ENCODE measurements around the gene KIZ.

Gene KIZ

GRCh38 chr20:21180248-21180647, 54.4 kb downstream of the KIZ start:
- H2AK5ac ChIP-seq (ENCODE audit: low read length, severe bottlenecking): no peak overlapping the region
- no peak overlapping the region for H3K18ac ChIP-seq (ENCODE audit: low read depth in 1 of 2, low read length in 2 of 2)
- H2AFZ ChIP-seq (ENCODE audit: low read depth, low read length): no peak overlapping the region
- 67% methylated on average over 5 of the region's 6 CpGs for WGBS
- H3K14ac ChIP-seq (ENCODE audit: low read length in 2 of 2): no peak overlapping the region
- H3K79me1 ChIP-seq (replicated peaks; ENCODE audit: low read length, poor library complexity, severe bottlenecking): peaks cover 6% of the 10 kb centered on the region
- no peak overlapping the region for H4K8ac ChIP-seq (ENCODE audit: low read length)
- H3K4ac ChIP-seq (ENCODE audit: low read depth in 1 of 2, low read length in 2 of 2): no peak overlapping the region
- H2BK12ac ChIP-seq (ENCODE audit: low read length in 2 of 2): peak overlapping the region in 1 of 2 experiments; percentile 39
- H3K27ac ChIP-seq (ENCODE audit: low read length, poor library complexity, severe bottlenecking): no peak overlapping the region
- H3K4me3 ChIP-seq (ENCODE audit: insufficient read depth in 1 of 2, low read depth in 1 of 2, low read length in 2 of 2): no peak overlapping the region
- H3K9me3 ChIP-seq (ENCODE audit: control insufficient read depth, low read length): peaks cover 14% of the 10 kb centered on the region
- no peak overlapping the region for H3K4me2 ChIP-seq (ENCODE audit: low read length, poor library complexity, severe bottlenecking)
- no peak overlapping the region for H4K91ac ChIP-seq (ENCODE audit: low read length)
- DNase-seq: no peak
- no peaks in the 10 kb centered on the region for H3K36me3 ChIP-seq (ENCODE audit: control insufficient read depth in 1 of 2, insufficient read depth in 2 of 2, low read depth in 1 of 2, low read length in 2 of 2)
- peaks cover 6% of the 10 kb centered on the region for H3K4me1 ChIP-seq (ENCODE audit: control insufficient read depth, insufficient read depth, low read depth, low read length)
- H2BK5ac ChIP-seq (ENCODE audit: low read depth, low read length, poor library complexity, severe bottlenecking): no peak overlapping the region
- no peak overlapping the region for H2BK15ac ChIP-seq (ENCODE audit: low read depth, poor library complexity, severe bottlenecking)
- no peaks in the 10 kb centered on the region for H3K27me3 ChIP-seq (ENCODE audit: control insufficient read depth in 1 of 2, insufficient read depth in 1 of 2, low read length in 2 of 2)
- H3K23ac ChIP-seq (ENCODE audit: low read length in 2 of 2): no peak overlapping the region
- H2BK120ac ChIP-seq (ENCODE audit: low read depth, low read length): no peak overlapping the region
- H3K9ac ChIP-seq (ENCODE audit: low read length): peak overlapping the region; percentile 76

- H2AFZ ChIP-seq (ENCODE audit: low read depth, low read length): no peak overlapping the region
- H3K23ac ChIP-seq (ENCODE audit: low read length in 2 of 2): no peak overlapping the region
- H2BK5ac ChIP-seq (ENCODE audit: low read depth, low read length, poor library complexity, severe bottlenecking): no peak overlapping the region
- H4K8ac ChIP-seq (ENCODE audit: low read length): no peak overlapping the region
- H2BK15ac ChIP-seq (ENCODE audit: low read depth, poor library complexity, severe bottlenecking): no peak overlapping the region
- peaks cover 6% of the 10 kb centered on the region for H3K4me1 ChIP-seq (ENCODE audit: control insufficient read depth, insufficient read depth, low read depth, low read length)
- H3K18ac ChIP-seq (ENCODE audit: low read depth in 1 of 2, low read length in 2 of 2): no peak overlapping the region
- no peak overlapping the region for H2AK5ac ChIP-seq (ENCODE audit: low read length, severe bottlenecking)
- H3K79me1 ChIP-seq (replicated peaks; ENCODE audit: low read length, poor library complexity, severe bottlenecking): peaks cover 6% of the 10 kb centered on the region
- no peaks in the 10 kb centered on the region for H3K27me3 ChIP-seq (ENCODE audit: control insufficient read depth in 1 of 2, insufficient read depth in 1 of 2, low read length in 2 of 2)
- H3K9me3 ChIP-seq (ENCODE audit: control insufficient read depth, low read length): peaks cover 14% of the 10 kb centered on the region
- no peak overlapping the region for H3K27ac ChIP-seq (ENCODE audit: low read length, poor library complexity, severe bottlenecking)
- no peak overlapping the region for H3K9ac ChIP-seq (ENCODE audit: low read length)
- H3K36me3 ChIP-seq (ENCODE audit: control insufficient read depth in 1 of 2, insufficient read depth in 2 of 2, low read depth in 1 of 2, low read length in 2 of 2): no peaks in the 10 kb centered on the region
- WGBS: 89% methylated on average over 2 of the region's 3 CpGs
- H3K4ac ChIP-seq (ENCODE audit: low read depth in 1 of 2, low read length in 2 of 2): no peak overlapping the region
- H4K91ac ChIP-seq (ENCODE audit: low read length): no peak overlapping the region
- no peak overlapping the region for H3K4me2 ChIP-seq (ENCODE audit: low read length, poor library complexity, severe bottlenecking)
- DNase-seq: no peak
- no peak overlapping the region for H2BK120ac ChIP-seq (ENCODE audit: low read depth, low read length)
- no peak overlapping the region for H3K4me3 ChIP-seq (ENCODE audit: insufficient read depth in 1 of 2, low read depth in 1 of 2, low read length in 2 of 2)
- H3K14ac ChIP-seq (ENCODE audit: low read length in 2 of 2): no peak overlapping the region
- H2BK12ac ChIP-seq (ENCODE audit: low read length in 2 of 2): no peak overlapping the region
Observed at GRCh38 chr20:21181028-21181427, 55.1 kb downstream of the KIZ start.

GRCh38 chr20:21182832-21183563, 57.1 kb downstream of the KIZ start:
- 86% methylated on average over 3 of the region's 7 CpGs for WGBS
- H2BK15ac ChIP-seq (ENCODE audit: low read depth, poor library complexity, severe bottlenecking): no peak overlapping the region
- H2AK5ac ChIP-seq (ENCODE audit: low read length, severe bottlenecking): peak overlapping the region; percentile 33
- H3K14ac ChIP-seq (ENCODE audit: low read length in 2 of 2): no peak overlapping the region
- H3K4me2 ChIP-seq (ENCODE audit: low read length, poor library complexity, severe bottlenecking): no peak overlapping the region
- peak overlapping the region in 1 of 2 experiments; percentile 54 for H3K4me3 ChIP-seq (ENCODE audit: insufficient read depth in 1 of 2, low read depth in 1 of 2, low read length in 2 of 2)
- H3K23ac ChIP-seq (ENCODE audit: low read length in 2 of 2): no peak overlapping the region
- H3K27ac ChIP-seq (ENCODE audit: low read length, poor library complexity, severe bottlenecking): no peak overlapping the region
- H3K36me3 ChIP-seq (ENCODE audit: control insufficient read depth in 1 of 2, insufficient read depth in 2 of 2, low read depth in 1 of 2, low read length in 2 of 2): no peaks in the 10 kb centered on the region
- no peak overlapping the region for H4K8ac ChIP-seq (ENCODE audit: low read length)
- peak overlapping the region; percentile 81 for H3K9ac ChIP-seq (ENCODE audit: low read length)
- peaks cover 6% of the 10 kb centered on the region for H3K79me1 ChIP-seq (replicated peaks; ENCODE audit: low read length, poor library complexity, severe bottlenecking)
- H3K4ac ChIP-seq (ENCODE audit: low read depth in 1 of 2, low read length in 2 of 2): no peak overlapping the region
- H3K4me1 ChIP-seq (ENCODE audit: control insufficient read depth, insufficient read depth, low read depth, low read length): peaks cover 6% of the 10 kb centered on the region
- H3K27me3 ChIP-seq (ENCODE audit: control insufficient read depth in 1 of 2, insufficient read depth in 1 of 2, low read length in 2 of 2): no peaks in the 10 kb centered on the region
- no peak overlapping the region for H3K18ac ChIP-seq (ENCODE audit: low read depth in 1 of 2, low read length in 2 of 2)
- no peak overlapping the region for H2AFZ ChIP-seq (ENCODE audit: low read depth, low read length)
- H2BK5ac ChIP-seq (ENCODE audit: low read depth, low read length, poor library complexity, severe bottlenecking): no peak overlapping the region
- H2BK12ac ChIP-seq (ENCODE audit: low read length in 2 of 2): no peak overlapping the region
- peak overlapping the region; percentile 27 for H2BK120ac ChIP-seq (ENCODE audit: low read depth, low read length)
- peak; percentile 80 for DNase-seq
- peaks cover 3% of the 10 kb centered on the region for H3K9me3 ChIP-seq (ENCODE audit: control insufficient read depth, low read length)
- H4K91ac ChIP-seq (ENCODE audit: low read length): no peak overlapping the region

DNA sequence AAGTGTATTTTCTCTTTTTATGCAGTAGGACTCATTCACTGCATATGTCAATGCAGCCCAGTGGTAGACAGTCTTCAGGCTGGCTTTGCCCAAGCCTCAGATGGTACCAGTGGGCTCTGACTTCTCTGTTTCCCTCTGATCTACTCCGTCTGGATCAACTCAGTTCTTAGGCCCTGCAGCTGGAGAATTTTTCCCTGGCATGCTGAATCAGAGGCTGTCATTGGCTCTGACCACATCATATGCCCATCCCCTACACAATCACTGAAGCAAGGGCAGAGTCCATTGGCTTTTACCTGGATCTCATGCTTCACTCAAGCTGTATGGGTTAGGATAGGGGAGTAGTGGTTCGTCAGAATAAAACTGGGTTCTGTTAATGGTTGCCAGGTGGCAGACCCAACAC, 57.8 kb downstream of the KIZ start:
- no peaks in the 10 kb centered on the region for H3K27me3 ChIP-seq (ENCODE audit: control insufficient read depth in 1 of 2, insufficient read depth in 1 of 2, low read length in 2 of 2)
- H2BK120ac ChIP-seq (ENCODE audit: low read depth, low read length): no peak overlapping the region
- no peaks in the 10 kb centered on the region for H3K36me3 ChIP-seq (ENCODE audit: control insufficient read depth in 1 of 2, insufficient read depth in 2 of 2, low read depth in 1 of 2, low read length in 2 of 2)
- H3K9me3 ChIP-seq (ENCODE audit: control insufficient read depth, low read length): no peaks in the 10 kb centered on the region
- H3K27ac ChIP-seq (ENCODE audit: low read length, poor library complexity, severe bottlenecking): no peak overlapping the region
- no peak overlapping the region for H2BK12ac ChIP-seq (ENCODE audit: low read length in 2 of 2)
- H4K8ac ChIP-seq (ENCODE audit: low read length): no peak overlapping the region
- no peak overlapping the region for H2BK5ac ChIP-seq (ENCODE audit: low read depth, low read length, poor library complexity, severe bottlenecking)
- peak overlapping the region; percentile 81 for H3K9ac ChIP-seq (ENCODE audit: low read length)
- no peak overlapping the region for H3K23ac ChIP-seq (ENCODE audit: low read length in 2 of 2)
- no peak overlapping the region for H3K4me2 ChIP-seq (ENCODE audit: low read length, poor library complexity, severe bottlenecking)
- H3K4ac ChIP-seq (ENCODE audit: low read depth in 1 of 2, low read length in 2 of 2): no peak overlapping the region
- peak overlapping the region; percentile 7 for H2BK15ac ChIP-seq (ENCODE audit: low read depth, poor library complexity, severe bottlenecking)
- no peak overlapping the region for H2AFZ ChIP-seq (ENCODE audit: low read depth, low read length)
- no peak overlapping the region for H3K14ac ChIP-seq (ENCODE audit: low read length in 2 of 2)
- no peak for DNase-seq
- 92% methylated on average over 1 of the region's 2 CpGs for WGBS
- H2AK5ac ChIP-seq (ENCODE audit: low read length, severe bottlenecking): no peak overlapping the region
- H3K4me3 ChIP-seq (ENCODE audit: insufficient read depth in 1 of 2, low read depth in 1 of 2, low read length in 2 of 2): no peak overlapping the region
- no peak overlapping the region for H4K91ac ChIP-seq (ENCODE audit: low read length)
- H3K18ac ChIP-seq (ENCODE audit: low read depth in 1 of 2, low read length in 2 of 2): peak overlapping the region in 1 of 2 experiments; percentile 33
- peaks cover 6% of the 10 kb centered on the region for H3K4me1 ChIP-seq (ENCODE audit: control insufficient read depth, insufficient read depth, low read depth, low read length)
- H3K79me1 ChIP-seq (replicated peaks; ENCODE audit: low read length, poor library complexity, severe bottlenecking): peaks cover 7% of the 10 kb centered on the region

Data from mesenchymal stem cell (in vitro differentiated cells and primary cell).